ENCODE data around the gene ZNF391. TPM values are rescaled to one million over a fixed set of nuclear protein-coding genes. Genes with fewer than 3 reads are reported as not detected.

The ZNF391 gene
- total and polyA plus RNA-seq, 4 donors: 0.14 to 0.61 (median 0.27) TPM

- Histone ChIP-seq H3K9ac (ENCODE audit: low read depth in 1 of 2, low read length in 2 of 2) (no peak overlapping the region), H3K9me3 (ENCODE audit: control insufficient read depth in 4 of 4, low read length in 3 of 4) (peaks cover 2 to 17% (median 7%) of the 10 kb centered on the region in 4 donors), H3K27ac (ENCODE audit: low read depth in 1 of 2, low read length in 2 of 2) (no peak overlapping the region), H3K27me3 (ENCODE audit: control insufficient read depth in 4 of 4, insufficient read depth in 4 of 4, low read length in 3 of 4) (peaks cover 0 to 5% (median 0%) of the 10 kb centered on the region in 4 donors), H3K4me1 (ENCODE audit: control insufficient read depth in 4 of 4, insufficient read depth in 4 of 4, low read length in 3 of 4) (no peaks in the 10 kb centered on the region), H3K36me3 (ENCODE audit: control insufficient read depth in 4 of 4, insufficient read depth in 3 of 4, low read depth in 1 of 4, low read length in 3 of 4) (no peaks in the 10 kb centered on the region), H3K4me3 (ENCODE audit: low read depth in 1 of 3, low read length in 3 of 3) (no peak overlapping the region)
- WGBS: 91% methylated on average over 1 of the region's 1 CpG
- no peak for DNase-seq (ENCODE audit: low spot score)
- TF ChIP-seq, protein P1, sequence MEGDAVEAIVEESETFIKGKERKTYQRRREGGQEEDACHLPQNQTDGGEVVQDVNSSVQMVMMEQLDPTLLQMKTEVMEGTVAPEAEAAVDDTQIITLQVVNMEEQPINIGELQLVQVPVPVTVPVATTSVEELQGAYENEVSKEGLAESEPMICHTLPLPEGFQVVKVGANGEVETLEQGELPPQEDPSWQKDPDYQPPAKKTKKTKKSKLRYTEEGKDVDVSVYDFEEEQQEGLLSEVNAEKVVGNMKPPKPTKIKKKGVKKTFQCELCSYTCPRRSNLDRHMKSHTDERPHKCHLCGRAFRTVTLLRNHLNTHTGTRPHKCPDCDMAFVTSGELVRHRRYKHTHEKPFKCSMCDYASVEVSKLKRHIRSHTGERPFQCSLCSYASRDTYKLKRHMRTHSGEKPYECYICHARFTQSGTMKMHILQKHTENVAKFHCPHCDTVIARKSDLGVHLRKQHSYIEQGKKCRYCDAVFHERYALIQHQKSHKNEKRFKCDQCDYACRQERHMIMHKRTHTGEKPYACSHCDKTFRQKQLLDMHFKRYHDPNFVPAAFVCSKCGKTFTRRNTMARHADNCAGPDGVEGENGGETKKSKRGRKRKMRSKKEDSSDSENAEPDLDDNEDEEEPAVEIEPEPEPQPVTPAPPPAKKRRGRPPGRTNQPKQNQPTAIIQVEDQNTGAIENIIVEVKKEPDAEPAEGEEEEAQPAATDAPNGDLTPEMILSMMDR (IDR thresholded peaks at IDR 0.05; ENCODE audit: low read depth, low read length, missing input control): no peak
- TF ChIP-seq RXRA (IDR thresholded peaks at IDR 0.05) (no peak), FOXA2 (IDR thresholded peaks at IDR 0.05) (no peak), SP1 (IDR thresholded peaks at IDR 0.05) (no peak), HNF4A (conservative IDR thresholded peaks at IDR 0.05) (no peak), EGR1 (IDR thresholded peaks at IDR 0.05; ENCODE audit: low read depth in 2 of 2) (no peak), YY1 (IDR thresholded peaks at IDR 0.05) (no peak), MAX (IDR thresholded peaks at IDR 0.05) (no peak), ATF3 (IDR thresholded peaks at IDR 0.05) (no peak), ZBTB33 (IDR thresholded peaks at IDR 0.05) (no peak), JUND (IDR thresholded peaks at IDR 0.05) (no peak), HNF4G (IDR thresholded peaks at IDR 0.05) (no peak), RAD21 (IDR thresholded peaks at IDR 0.05) (no peak), GABPA (IDR thresholded peaks at IDR 0.05 in 1 of 2, conservative IDR thresholded peaks at IDR 0.05 in 1 of 2) (no peak), NR2F2 (IDR thresholded peaks at IDR 0.05) (no peak), FOXA1 (IDR thresholded peaks at IDR 0.05) (no peak), TAF1 (conservative IDR thresholded peaks at IDR 0.05) (no peak)
- TF ChIP-seq, protein P2, sequence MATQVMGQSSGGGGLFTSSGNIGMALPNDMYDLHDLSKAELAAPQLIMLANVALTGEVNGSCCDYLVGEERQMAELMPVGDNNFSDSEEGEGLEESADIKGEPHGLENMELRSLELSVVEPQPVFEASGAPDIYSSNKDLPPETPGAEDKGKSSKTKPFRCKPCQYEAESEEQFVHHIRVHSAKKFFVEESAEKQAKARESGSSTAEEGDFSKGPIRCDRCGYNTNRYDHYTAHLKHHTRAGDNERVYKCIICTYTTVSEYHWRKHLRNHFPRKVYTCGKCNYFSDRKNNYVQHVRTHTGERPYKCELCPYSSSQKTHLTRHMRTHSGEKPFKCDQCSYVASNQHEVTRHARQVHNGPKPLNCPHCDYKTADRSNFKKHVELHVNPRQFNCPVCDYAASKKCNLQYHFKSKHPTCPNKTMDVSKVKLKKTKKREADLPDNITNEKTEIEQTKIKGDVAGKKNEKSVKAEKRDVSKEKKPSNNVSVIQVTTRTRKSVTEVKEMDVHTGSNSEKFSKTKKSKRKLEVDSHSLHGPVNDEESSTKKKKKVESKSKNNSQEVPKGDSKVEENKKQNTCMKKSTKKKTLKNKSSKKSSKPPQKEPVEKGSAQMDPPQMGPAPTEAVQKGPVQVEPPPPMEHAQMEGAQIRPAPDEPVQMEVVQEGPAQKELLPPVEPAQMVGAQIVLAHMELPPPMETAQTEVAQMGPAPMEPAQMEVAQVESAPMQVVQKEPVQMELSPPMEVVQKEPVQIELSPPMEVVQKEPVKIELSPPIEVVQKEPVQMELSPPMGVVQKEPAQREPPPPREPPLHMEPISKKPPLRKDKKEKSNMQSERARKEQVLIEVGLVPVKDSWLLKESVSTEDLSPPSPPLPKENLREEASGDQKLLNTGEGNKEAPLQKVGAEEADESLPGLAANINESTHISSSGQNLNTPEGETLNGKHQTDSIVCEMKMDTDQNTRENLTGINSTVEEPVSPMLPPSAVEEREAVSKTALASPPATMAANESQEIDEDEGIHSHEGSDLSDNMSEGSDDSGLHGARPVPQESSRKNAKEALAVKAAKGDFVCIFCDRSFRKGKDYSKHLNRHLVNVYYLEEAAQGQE (IDR thresholded peaks at IDR 0.05): no peak
These were observed 26.4 kb downstream of the ZNF391 start for GRCh38 chr6:27414996-27415395.

Data from liver (tissue), 9 donors.